ENCODE results near the gene ADCY2. TPM values are rescaled to one million over a fixed set of nuclear protein-coding genes. Genes with fewer than 3 reads are reported as not detected.

The ADCY2 gene
- polyA plus RNA-seq, 1 donor (not counting 4 experiments of a cell fraction or from before 2014, with no cell fraction given), result 0.13 TPM

DNA sequence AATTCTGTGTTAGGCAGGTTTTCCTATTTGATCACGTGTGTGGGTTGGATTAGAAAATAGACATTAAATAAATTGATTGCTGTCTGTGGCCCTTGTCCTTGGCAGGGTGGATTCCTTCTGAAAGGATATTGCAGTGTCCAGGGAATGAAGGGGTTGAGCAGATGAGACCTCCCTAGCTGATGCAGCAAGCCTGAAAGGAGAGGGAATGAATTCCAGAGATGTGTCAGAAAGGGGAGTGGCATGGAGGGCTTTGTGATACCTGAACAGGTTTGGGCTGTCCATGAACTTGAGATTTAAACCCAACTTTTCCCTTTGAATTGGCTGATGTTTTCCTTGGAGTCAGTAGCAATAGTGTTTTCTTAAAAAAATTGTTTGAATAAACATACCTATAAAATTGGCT, 66.8 kb downstream of the ADCY2 start:
- no peaks in the 10 kb centered on the region for H3K79me2 ChIP-seq (ENCODE audit: control insufficient read depth, insufficient read depth, low read length)
- no peaks in the 10 kb centered on the region for H4K20me1 ChIP-seq (ENCODE audit: control insufficient read depth, extremely low read depth, insufficient read depth, low read length)
- no peaks in the 10 kb centered on the region for H3K4me1 ChIP-seq (ENCODE audit: control insufficient read depth, extremely low read depth, insufficient read depth, low read length)
- no peaks in the 10 kb centered on the region for H3K36me3 ChIP-seq (ENCODE audit: control insufficient read depth in 2 of 2, extremely low read depth in 1 of 2, insufficient read depth in 2 of 2, low read length in 2 of 2)
- H3K27ac ChIP-seq (ENCODE audit: control insufficient read depth, insufficient read depth, low read length), result no peak overlapping the region
- dilution Hi-C loops (cut with MboI; ENCODE audit: extremely low pct_ligation_motif_present, low sequenced_read_pairs), result no loop called here
- no peaks in the 10 kb centered on the region for H3K9me3 ChIP-seq (ENCODE audit: control insufficient read depth, low read depth, low read length)
- no peaks in the 10 kb centered on the region for H3K9me1 ChIP-seq (ENCODE audit: control insufficient read depth, extremely low read depth, insufficient read depth, low read length)
- FAIRE-seq (no peak), DNase-seq (ENCODE audit: low read depth, low spot score) (no peak)
- no peaks in the 10 kb centered on the region for H3K27me3 ChIP-seq (ENCODE audit: control insufficient read depth, extremely low read depth, insufficient read depth, low read length)
- no peak overlapping the region for H3K4me3 ChIP-seq (ENCODE audit: control insufficient read depth in 2 of 3, extremely low read depth in 1 of 3, insufficient read depth in 2 of 3, low read depth in 1 of 3, low read length in 3 of 3)
- no peak overlapping the region for H3K4me2 ChIP-seq (ENCODE audit: control insufficient read depth, extremely low read depth, insufficient read depth, low read depth, low read length)
- TF ChIP-seq, protein P1, sequence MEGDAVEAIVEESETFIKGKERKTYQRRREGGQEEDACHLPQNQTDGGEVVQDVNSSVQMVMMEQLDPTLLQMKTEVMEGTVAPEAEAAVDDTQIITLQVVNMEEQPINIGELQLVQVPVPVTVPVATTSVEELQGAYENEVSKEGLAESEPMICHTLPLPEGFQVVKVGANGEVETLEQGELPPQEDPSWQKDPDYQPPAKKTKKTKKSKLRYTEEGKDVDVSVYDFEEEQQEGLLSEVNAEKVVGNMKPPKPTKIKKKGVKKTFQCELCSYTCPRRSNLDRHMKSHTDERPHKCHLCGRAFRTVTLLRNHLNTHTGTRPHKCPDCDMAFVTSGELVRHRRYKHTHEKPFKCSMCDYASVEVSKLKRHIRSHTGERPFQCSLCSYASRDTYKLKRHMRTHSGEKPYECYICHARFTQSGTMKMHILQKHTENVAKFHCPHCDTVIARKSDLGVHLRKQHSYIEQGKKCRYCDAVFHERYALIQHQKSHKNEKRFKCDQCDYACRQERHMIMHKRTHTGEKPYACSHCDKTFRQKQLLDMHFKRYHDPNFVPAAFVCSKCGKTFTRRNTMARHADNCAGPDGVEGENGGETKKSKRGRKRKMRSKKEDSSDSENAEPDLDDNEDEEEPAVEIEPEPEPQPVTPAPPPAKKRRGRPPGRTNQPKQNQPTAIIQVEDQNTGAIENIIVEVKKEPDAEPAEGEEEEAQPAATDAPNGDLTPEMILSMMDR (optimal IDR thresholded peaks at IDR 0.05 in 1 of 3, IDR thresholded peaks at IDR 0.05 in 1 of 3, conservative IDR thresholded peaks at IDR 0.05 in 1 of 3; ENCODE audit: extremely low read depth in 1 of 3, insufficient read depth in 2 of 3, low read length in 3 of 3), result no peak
- no peak for TF ChIP-seq EZH2 (IDR thresholded peaks at IDR 0.05; ENCODE audit: low read length)
- no peak overlapping the region for H2AFZ ChIP-seq (ENCODE audit: control insufficient read depth, low read length)
- H3K9ac ChIP-seq (ENCODE audit: control insufficient read depth, extremely low read depth, insufficient read depth, low read length), result no peak overlapping the region

DNA sequence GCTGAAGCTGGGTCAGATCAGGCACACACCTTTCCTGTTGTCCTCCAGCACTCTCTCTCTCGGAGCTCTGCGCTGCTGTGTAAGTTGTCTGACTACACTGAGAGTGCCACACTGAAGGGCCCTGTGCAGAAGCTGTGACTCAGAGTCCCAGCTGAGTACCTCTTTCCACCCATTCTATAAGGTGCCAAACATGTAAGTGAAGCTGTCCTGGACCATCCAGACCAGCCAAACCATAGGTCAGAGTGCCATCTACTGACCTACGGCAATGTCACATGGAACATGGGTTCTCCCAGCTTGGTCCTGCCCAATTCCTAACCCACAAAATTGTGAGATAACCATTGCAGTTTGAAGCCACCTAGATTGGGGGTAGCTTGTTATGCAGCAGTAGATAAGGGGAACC, 68.2 kb downstream of the ADCY2 start:
- Histone ChIP-seq H4K20me1 (ENCODE audit: control insufficient read depth, extremely low read depth, insufficient read depth, low read length) (no peaks in the 10 kb centered on the region), H3K4me1 (ENCODE audit: control insufficient read depth, extremely low read depth, insufficient read depth, low read length) (no peaks in the 10 kb centered on the region), H3K27ac (ENCODE audit: control insufficient read depth, insufficient read depth, low read length) (no peak overlapping the region), H3K79me2 (ENCODE audit: control insufficient read depth, insufficient read depth, low read length) (no peaks in the 10 kb centered on the region), H3K36me3 (ENCODE audit: control insufficient read depth in 2 of 2, extremely low read depth in 1 of 2, insufficient read depth in 2 of 2, low read length in 2 of 2) (no peaks in the 10 kb centered on the region), H3K9me1 (ENCODE audit: control insufficient read depth, extremely low read depth, insufficient read depth, low read length) (no peaks in the 10 kb centered on the region), H3K4me3 (ENCODE audit: control insufficient read depth in 2 of 3, extremely low read depth in 1 of 3, insufficient read depth in 2 of 3, low read depth in 1 of 3, low read length in 3 of 3) (no peak overlapping the region), H3K4me2 (ENCODE audit: control insufficient read depth, extremely low read depth, insufficient read depth, low read depth, low read length) (no peak overlapping the region), H3K27me3 (ENCODE audit: control insufficient read depth, extremely low read depth, insufficient read depth, low read length) (no peaks in the 10 kb centered on the region), H3K9ac (ENCODE audit: control insufficient read depth, extremely low read depth, insufficient read depth, low read length) (no peak overlapping the region), H3K9me3 (ENCODE audit: control insufficient read depth, low read depth, low read length) (no peaks in the 10 kb centered on the region), H2AFZ (ENCODE audit: control insufficient read depth, low read length) (no peak overlapping the region)
- TF ChIP-seq, protein P1 (optimal IDR thresholded peaks at IDR 0.05 in 1 of 3, IDR thresholded peaks at IDR 0.05 in 1 of 3, conservative IDR thresholded peaks at IDR 0.05 in 1 of 3; ENCODE audit: extremely low read depth in 1 of 3, insufficient read depth in 2 of 3, low read length in 3 of 3), result peak in 1 of 3 experiments; percentile 49
- no peak for TF ChIP-seq EZH2 (IDR thresholded peaks at IDR 0.05; ENCODE audit: low read length)
- dilution Hi-C loops (cut with MboI; ENCODE audit: extremely low pct_ligation_motif_present, low sequenced_read_pairs), result no loop called here
- DNase-seq (ENCODE audit: low read depth, low spot score), result no peak
- FAIRE-seq, result no peak

All from keratinocyte (primary cell).